DOHH2 (cell line): ENCODE measurements around the gene HEATR9.

Source experiments
- H3F3A ChIP-seq: fragments of 200-600 bp; sonication (generic), shearing (Covaris generic); 2 replicates; pipeline ENCODE4 v1.6.0; 2016; ENCODE audit warnings: antibody characterized with exemption, mild to moderate bottlenecking; ENCODE audit not compliant: control insufficient read depth, insufficient read depth
- H3K27ac ChIP-seq: fragments of 200-600 bp; sonication (generic); 2 replicates; pipeline ENCODE4 v1.5.1; 2014; ENCODE audit warnings: low read depth, mild to moderate bottlenecking, low read length, moderate library complexity
- H3K27me3 ChIP-seq: fragments of 200-600 bp; sonication (generic); 2 replicates; pipeline ENCODE4 v1.6.1; 2014; ENCODE audit warnings: mild to moderate bottlenecking, low read length, mixed read lengths; ENCODE audit not compliant: control insufficient read depth
- H3K36me3 ChIP-seq: fragments of 200-600 bp; sonication (generic); 2 replicates; pipeline ENCODE4 v1.6.1; 2014; ENCODE audit warnings: mild to moderate bottlenecking, low read length, moderate library complexity, mixed read lengths; ENCODE audit not compliant: control insufficient read depth
- H3K4me1 ChIP-seq: fragments of 200-600 bp; sonication (generic); 2 replicates; pipeline ENCODE4 v1.6.1; 2014; ENCODE audit warnings: mild to moderate bottlenecking, low read length, mixed read lengths; ENCODE audit not compliant: control insufficient read depth
- H3K4me2 ChIP-seq: fragments of 200-600 bp; sonication (generic); 2 replicates; pipeline ENCODE4 v1.6.0; 2014; ENCODE audit warnings: mild to moderate bottlenecking, low read length, moderate library complexity
- H3K4me3 ChIP-seq: fragments of 200-600 bp; sonication (generic); 2 replicates; pipeline ENCODE4 v1.5.1; 2014; ENCODE audit warnings: mild to moderate bottlenecking, low read length, mixed read lengths
- H3K79me2 ChIP-seq: fragments of 200-600 bp; sonication (generic); 2 replicates; pipeline ENCODE4 v1.6.1; 2014; ENCODE audit warnings: mild to moderate bottlenecking, low read length, mixed read lengths; ENCODE audit not compliant: control insufficient read depth
- H3K9me2 ChIP-seq: fragments of 200-600 bp; sonication (generic); replicated peaks from 2 replicates; pipeline ENCODE4 v1.6.1; 2014; ENCODE audit warnings: mild to moderate bottlenecking, low read length, mixed read lengths; ENCODE audit not compliant: control insufficient read depth
- H3K9me3 ChIP-seq: fragments of 200-600 bp; sonication (generic); 2 replicates; pipeline ENCODE4 v1.6.1; 2014; ENCODE audit warnings: antibody characterized with exemption, low read length, mixed read lengths; ENCODE audit not compliant: control insufficient read depth, insufficient read depth
- H4K20me1 ChIP-seq: fragments of 200-600 bp; sonication (generic); 2 replicates; pipeline ENCODE4 v1.6.0; 2014; ENCODE audit warnings: low read depth, mild to moderate bottlenecking, antibody characterized with exemption, low read length, moderate library complexity; ENCODE audit not compliant: control insufficient read depth, insufficient read depth
- EZH2phosphoT487 ChIP-seq: fragments of 200-600 bp; sonication (generic); IDR thresholded peaks from 2 replicates; pipeline ENCODE4 v1.6.1; 2017; ENCODE audit warnings: borderline replicate concordance, mild to moderate bottlenecking, antibody characterized with exemption, low read length, moderate library complexity, mixed read lengths
- TF ChIP-seq, protein P1 (sequence below): fragments of 200-600 bp; sonication (generic); IDR thresholded peaks from one replicate; pipeline ENCODE4 v1.5.1; 2014; ENCODE audit warnings: antibody characterized with exemption, mild to moderate bottlenecking, low read depth, low read length; ENCODE audit not compliant: poor library complexity, severe bottlenecking

The HEATR9 gene

DNA sequence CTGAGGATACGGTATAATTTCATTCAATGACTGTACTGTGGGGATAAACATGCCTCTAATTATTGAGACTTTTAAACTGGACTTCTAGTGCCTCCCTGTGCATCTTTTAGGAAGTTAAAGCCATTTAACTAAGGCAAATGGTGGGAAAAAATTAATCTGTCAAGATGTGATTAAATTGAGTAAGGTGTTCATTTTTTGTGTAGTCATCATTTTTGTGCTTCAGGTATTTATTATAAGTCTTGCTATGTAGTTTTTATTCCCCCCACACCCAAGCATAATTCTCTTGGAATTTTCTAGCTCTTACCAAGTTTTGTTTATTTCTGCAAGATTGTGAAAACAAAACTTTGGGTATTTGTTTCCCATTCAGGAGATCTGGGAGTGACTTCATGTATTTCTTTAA lies 49.2 kb downstream of the HEATR9 start:
- Histone ChIP-seq H3K9me3 (no peaks in the 10 kb centered on the region), H3K9me2 (no peaks in the 10 kb centered on the region), H3F3A (peaks cover 20% of the 10 kb centered on the region), H3K4me1 (no peaks in the 10 kb centered on the region), H4K20me1 (peaks cover 26% of the 10 kb centered on the region; the same call in 1 of the 2 replicates), H3K27ac (no peak overlapping the region), H3K27me3 (no peaks in the 10 kb centered on the region), H3K36me3 (peaks cover 99% of the 10 kb centered on the region), H3K79me2 (peaks cover 92% of the 10 kb centered on the region), H3K4me3 (no peak overlapping the region), H3K4me2 (no peak overlapping the region)
- no peak for TF ChIP-seq EZH2phosphoT487
- TF ChIP-seq, protein P1, sequence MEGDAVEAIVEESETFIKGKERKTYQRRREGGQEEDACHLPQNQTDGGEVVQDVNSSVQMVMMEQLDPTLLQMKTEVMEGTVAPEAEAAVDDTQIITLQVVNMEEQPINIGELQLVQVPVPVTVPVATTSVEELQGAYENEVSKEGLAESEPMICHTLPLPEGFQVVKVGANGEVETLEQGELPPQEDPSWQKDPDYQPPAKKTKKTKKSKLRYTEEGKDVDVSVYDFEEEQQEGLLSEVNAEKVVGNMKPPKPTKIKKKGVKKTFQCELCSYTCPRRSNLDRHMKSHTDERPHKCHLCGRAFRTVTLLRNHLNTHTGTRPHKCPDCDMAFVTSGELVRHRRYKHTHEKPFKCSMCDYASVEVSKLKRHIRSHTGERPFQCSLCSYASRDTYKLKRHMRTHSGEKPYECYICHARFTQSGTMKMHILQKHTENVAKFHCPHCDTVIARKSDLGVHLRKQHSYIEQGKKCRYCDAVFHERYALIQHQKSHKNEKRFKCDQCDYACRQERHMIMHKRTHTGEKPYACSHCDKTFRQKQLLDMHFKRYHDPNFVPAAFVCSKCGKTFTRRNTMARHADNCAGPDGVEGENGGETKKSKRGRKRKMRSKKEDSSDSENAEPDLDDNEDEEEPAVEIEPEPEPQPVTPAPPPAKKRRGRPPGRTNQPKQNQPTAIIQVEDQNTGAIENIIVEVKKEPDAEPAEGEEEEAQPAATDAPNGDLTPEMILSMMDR = no peak

DNA sequence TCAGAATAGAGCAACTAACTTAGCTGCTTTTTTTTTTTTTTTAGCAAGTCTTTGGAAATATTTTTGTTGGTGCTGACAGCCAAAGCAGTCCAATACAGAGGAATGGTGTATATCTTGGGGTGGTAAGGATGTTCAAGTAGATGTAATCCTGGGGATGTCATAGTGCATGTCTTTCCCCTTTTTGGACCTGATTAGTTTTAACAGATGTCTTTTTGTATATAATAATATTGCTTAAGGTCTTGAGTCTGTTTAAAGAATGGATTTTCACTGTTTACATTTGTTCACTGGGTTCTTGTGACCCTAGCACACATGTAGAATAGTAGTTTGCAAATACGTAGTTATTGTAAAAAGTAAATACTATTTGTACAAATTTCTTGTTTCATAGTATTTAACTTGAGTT lies 51.5 kb downstream of the HEATR9 start:
- TF ChIP-seq, protein P1 = no peak
- TF ChIP-seq EZH2phosphoT487 = no peak
- H3K27me3 ChIP-seq = no peaks in the 10 kb centered on the region
- no peak overlapping the region for H3K4me3 ChIP-seq
- H3K79me2 ChIP-seq = peaks cover 96% of the 10 kb centered on the region
- peaks cover 34% of the 10 kb centered on the region for H4K20me1 ChIP-seq
- no peaks in the 10 kb centered on the region for H3K9me3 ChIP-seq
- no peak overlapping the region for H3K27ac ChIP-seq
- no peaks in the 10 kb centered on the region for H3K9me2 ChIP-seq
- peaks cover 17% of the 10 kb centered on the region for H3F3A ChIP-seq
- no peak overlapping the region for H3K4me2 ChIP-seq
- peaks cover 4% of the 10 kb centered on the region; the same call in 1 of the 2 replicates for H3K4me1 ChIP-seq
- H3K36me3 ChIP-seq = peaks cover 97% of the 10 kb centered on the region

DNA sequence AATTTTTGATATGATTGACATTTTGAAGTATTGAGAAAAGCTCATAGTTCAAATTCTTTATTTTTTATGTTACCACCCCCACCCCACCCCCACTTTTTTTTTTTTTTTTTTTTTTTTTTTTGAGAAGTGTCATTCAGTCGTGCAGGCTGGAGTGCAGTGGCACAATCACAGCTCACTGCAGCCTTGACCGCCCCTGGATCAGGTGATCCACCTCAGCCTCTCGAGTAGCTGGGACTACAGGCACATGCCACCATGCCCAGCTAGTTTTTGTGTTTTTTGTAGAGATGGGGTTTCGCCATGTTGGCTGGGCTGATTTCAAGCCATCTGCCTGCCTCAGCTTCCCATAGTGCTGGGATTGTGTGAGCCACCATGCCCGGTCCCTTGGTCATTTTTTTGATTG lies 52.0 kb downstream of the HEATR9 start:
- H4K20me1 ChIP-seq = peaks cover 39% of the 10 kb centered on the region

More for the DNA sequence above, 52.0 kb downstream of the HEATR9 start:
- peaks cover 100% of the 10 kb centered on the region for H3K79me2 ChIP-seq
- H3K4me3 ChIP-seq = no peak overlapping the region
- H3K36me3 ChIP-seq = peaks cover 97% of the 10 kb centered on the region
- H3F3A ChIP-seq = peaks cover 16% of the 10 kb centered on the region
- H3K9me3 ChIP-seq = no peaks in the 10 kb centered on the region
- no peaks in the 10 kb centered on the region for H3K27me3 ChIP-seq
- TF ChIP-seq, protein P1 = no peak
- no peak for TF ChIP-seq EZH2phosphoT487
- no peaks in the 10 kb centered on the region for H3K9me2 ChIP-seq
- H3K27ac ChIP-seq = no peak overlapping the region
- H3K4me2 ChIP-seq = no peak overlapping the region
- peaks cover 8% of the 10 kb centered on the region for H3K4me1 ChIP-seq
